Ectodermal cell (in vitro differentiated cells): ENCODE measurements around the gene ECT2.
"Not testable (repeated sequence)": the region's sequence is repeated elsewhere in the genome, so short reads cannot be mapped to it uniquely, and the experiment has no call there.

Experiments used
- H3K27ac ChIP-seq: 2 replicates; pipeline ENCODE4 v1.7.0; 2013; ENCODE audit warnings: mild to moderate bottlenecking, low read depth, low read length; ENCODE audit not compliant: insufficient read depth, poor library complexity, severe bottlenecking
- H3K27me3 ChIP-seq: 2 replicates; pipeline ENCODE4 v1.7.0; 2013; ENCODE audit warnings: mild to moderate bottlenecking, low read length; ENCODE audit not compliant: insufficient read depth, control insufficient read depth, poor library complexity, severe bottlenecking
- H3K36me3 ChIP-seq: one replicate; pipeline ENCODE4 v1.7.0; 2013; ENCODE audit warnings: low read length; ENCODE audit not compliant: control insufficient read depth, insufficient read depth
- H3K4me1 ChIP-seq: one replicate; pipeline ENCODE4 v1.7.0; 2013; ENCODE audit warnings: low read length; ENCODE audit not compliant: control insufficient read depth, insufficient read depth
- H3K4me3 ChIP-seq: 2 replicates; pipeline ENCODE4 v1.7.0; 2013; ENCODE audit warnings: low read depth, low read length, control low read depth; ENCODE audit not compliant: insufficient read depth
- H3K9me3 ChIP-seq: 2 replicates; pipeline ENCODE4 v1.7.0; 2013; ENCODE audit warnings: mild to moderate bottlenecking, low read length, moderate library complexity; ENCODE audit not compliant: control insufficient read depth
- WGBS, 2 experiments: methylation state at CpG; one replicate each; pipeline ENCODE4 v1.1.7; 2013; ENCODE audit warnings: missing lambda C conversion rate in 2 of 2; 5-methylcytosine and 5-hydroxymethylcytosine counted together

Gene ECT2

GRCh38 chr3:172709774-172710663, 40.5 kb upstream of the ECT2 start:
- peaks cover 6% of the 10 kb centered on the region for H3K4me1 ChIP-seq
- H3K27ac ChIP-seq = no peak overlapping the region
- peaks cover 6% of the 10 kb centered on the region for H3K27me3 ChIP-seq
- WGBS, 2 experiments = 8 to 9% methylated on average over 17 of the region's 17 CpGs
- H3K9me3 ChIP-seq = no peaks in the 10 kb centered on the region
- H3K4me3 ChIP-seq = peak overlapping the region; percentile 95
- no peaks in the 10 kb centered on the region for H3K36me3 ChIP-seq

- H3K27ac ChIP-seq = peak within 1 kb of the TSS; percentile 26
- 1% methylated on average over 41 of the region's 41 CpGs for WGBS, 2 experiments
These were observed 39.7 kb upstream of the ECT2 start, which contains the start of gene NCEH1 for GRCh38 chr3:172710664-172711453. Gene NCEH1 (minus strand): TSS chr3:172711067. CDS start chr3:172710984, 83 bp downstream.

GRCh38 chr3:172711454-172711795, 39.1 kb upstream of the ECT2 start:
- 77 to 78% methylated on average over 2 of the region's 2 CpGs for WGBS, 2 experiments
- Histone ChIP-seq H3K27ac (peak overlapping the region; percentile 26), H3K4me3 (peak overlapping the region; percentile 95), H3K4me1 (peaks cover 6% of the 10 kb centered on the region), H3K36me3 (no peaks in the 10 kb centered on the region), H3K27me3 (peaks cover 6% of the 10 kb centered on the region), H3K9me3 (no peaks in the 10 kb centered on the region)

More at GRCh38 chr3:172710664-172711453, 39.7 kb upstream of the ECT2 start, which contains the start of gene NCEH1:
- Histone ChIP-seq H3K4me1 (peaks cover 6% of the 10 kb centered on the region), H3K4me3 (peak within 1 kb of the TSS; percentile 95), H3K27me3 (peaks cover 6% of the 10 kb centered on the region), H3K36me3 (no peaks in the 10 kb centered on the region), H3K9me3 (no peaks in the 10 kb centered on the region)

GRCh38 chr3:172713316-172713715, 37.2 kb upstream of the ECT2 start:
- H3K27ac ChIP-seq = no peak overlapping the region
- H3K4me3 ChIP-seq = no peak overlapping the region
- peaks cover 6% of the 10 kb centered on the region for H3K27me3 ChIP-seq
- H3K36me3 ChIP-seq = no peaks in the 10 kb centered on the region
- H3K9me3 ChIP-seq = no peaks in the 10 kb centered on the region
- H3K4me1 ChIP-seq = peaks cover 6% of the 10 kb centered on the region
- WGBS, 2 experiments = 83 to 92% methylated on average over 1 to 2 of the region's 3 CpGs

- Histone ChIP-seq H3K27me3 (no peaks in the 10 kb centered on the region), H3K36me3 (no peaks in the 10 kb centered on the region), H3K4me1 (no peaks in the 10 kb centered on the region), H3K9me3 (no peaks in the 10 kb centered on the region), H3K4me3 (no peak overlapping the region), H3K27ac (no peak overlapping the region)
- WGBS, 2 experiments = 81 to 85% methylated on average over 5 of the region's 5 CpGs
These were observed 34.0 kb upstream of the ECT2 start for GRCh38 chr3:172716476-172716875.

- no peak overlapping the region for H3K27ac ChIP-seq
- H3K36me3 ChIP-seq = no peaks in the 10 kb centered on the region
- no peak overlapping the region for H3K4me3 ChIP-seq
- no peaks in the 10 kb centered on the region for H3K4me1 ChIP-seq
- WGBS, 2 experiments = 85 to 95% methylated on average over 4 of the region's 4 CpGs
- H3K27me3 ChIP-seq = no peaks in the 10 kb centered on the region
- H3K9me3 ChIP-seq = no peaks in the 10 kb centered on the region
These were observed 32.9 kb upstream of the ECT2 start for GRCh38 chr3:172717493-172718088.

GRCh38 chr3:172722536-172723040, 27.9 kb upstream of the ECT2 start:
- not testable (repeated sequence) for H3K9me3 ChIP-seq, H3K4me1 ChIP-seq, H3K27ac ChIP-seq, H3K36me3 ChIP-seq, H3K4me3 ChIP-seq, H3K27me3 ChIP-seq
- 93 to 94% methylated on average over 8 of the region's 8 CpGs for WGBS, 2 experiments

- no peak overlapping the region for H3K4me3 ChIP-seq
- no peaks in the 10 kb centered on the region for H3K36me3 ChIP-seq
- H3K27me3 ChIP-seq = no peaks in the 10 kb centered on the region
- H3K9me3 ChIP-seq = no peaks in the 10 kb centered on the region
- no peaks in the 10 kb centered on the region for H3K4me1 ChIP-seq
- 93 to 100% methylated on average over 1 of the region's 1 CpG for WGBS, 2 experiments
- no peak overlapping the region for H3K27ac ChIP-seq
These were observed 24.1 kb upstream of the ECT2 start for GRCh38 chr3:172726380-172726779.

GRCh38 chr3:172735014-172735413, 15.5 kb upstream of the ECT2 start:
- Histone ChIP-seq H3K27ac (no peak overlapping the region), H3K27me3 (no peaks in the 10 kb centered on the region), H3K9me3 (no peaks in the 10 kb centered on the region), H3K4me1 (no peaks in the 10 kb centered on the region), H3K4me3 (no peak overlapping the region), H3K36me3 (no peaks in the 10 kb centered on the region)
- WGBS, 2 experiments = 98 to 100% methylated on average over 1 to 2 of the region's 2 CpGs

GRCh38 chr3:172739462-172739861, 11.1 kb upstream of the ECT2 start:
- Histone ChIP-seq H3K27ac (no peak overlapping the region), H3K36me3 (no peaks in the 10 kb centered on the region), H3K4me3 (no peak overlapping the region), H3K27me3 (no peaks in the 10 kb centered on the region), H3K4me1 (no peaks in the 10 kb centered on the region), H3K9me3 (no peaks in the 10 kb centered on the region)
- 88 to 93% methylated on average over 1 of the region's 1 CpG for WGBS, 2 experiments
